Stimulated activated CD8-positive, alpha-beta memory T cell treated with anti-CD3 and anti-CD28 coated beads, Interleukin-2, amount 100 ng/mL, for 48 hours (primary cell): Measurements from ENCODE around the gene GET4.
A peak's percentile ranks its signal among the peaks of the same experiment; 100 is the strongest.
"Not testable (repeated sequence)": the region's sequence is repeated elsewhere in the genome, so short reads cannot be mapped to it uniquely, and the experiment has no call there.

Experiments
- DNase-seq, 2 donors: peaks; one replicate each; pipeline ENCODE4 v3.0.0-alpha.2; 2020; ENCODE audit warnings: low read depth in 2 of 2

GET4 gene

GRCh38 chr7:869348-869747, 7.0 kb upstream of the GET4 start:
- DNase-seq, result no peak

- no peak for DNase-seq
These were observed 4.3 kb upstream of the GET4 start for GRCh38 chr7:871900-872537.

GRCh38 chr7:872685-873084, 3.7 kb upstream of the GET4 start:
- not testable (repeated sequence) for DNase-seq

GRCh38 chr7:873367-874002, 2.9 kb upstream of the GET4 start:
- DNase-seq, result peak; percentile 40 to 60

- DNase-seq, result no peak
These were observed 2.2 kb upstream of the GET4 start for GRCh38 chr7:874031-874749.

- no peak for DNase-seq
These were observed 1.3 kb upstream of the GET4 start for GRCh38 chr7:875051-875450.

- DNase-seq, result no peak
These were observed 778 bp upstream of the GET4 start for GRCh38 chr7:875476-876076.

- no peak for DNase-seq
These were observed 588 bp downstream of the GET4 start for GRCh38 chr7:876972-877311.

- DNase-seq, result no peak
These were observed 1.2 kb downstream of the GET4 start for GRCh38 chr7:877312-878232.

GRCh38 chr7:879093-879492, 2.7 kb downstream of the GET4 start:
- no peak for DNase-seq

- no peak for DNase-seq
These were observed 3.4 kb downstream of the GET4 start for GRCh38 chr7:879706-880105.

GRCh38 chr7:880450-880849, 4.1 kb downstream of the GET4 start:
- no peak for DNase-seq

GRCh38 chr7:881441-882234, 5.3 kb downstream of the GET4 start:
- DNase-seq, result no peak

- DNase-seq, result no peak
These were observed 6.1 kb downstream of the GET4 start for GRCh38 chr7:882336-883035.

GRCh38 chr7:883055-884021, 7.0 kb downstream of the GET4 start:
- no peak for DNase-seq

- DNase-seq, result no peak
These were observed 8.0 kb downstream of the GET4 start for GRCh38 chr7:884191-885003.

GRCh38 chr7:885261-885892, 9.0 kb downstream of the GET4 start:
- no peak for DNase-seq
